Measurements from ENCODE around the gene FAM90A26.
"Not testable (repeated sequence)": the region's sequence is repeated elsewhere in the genome, so short reads cannot be mapped to it uniquely, and the experiment has no call there.

FAM90A26 gene, protein sequence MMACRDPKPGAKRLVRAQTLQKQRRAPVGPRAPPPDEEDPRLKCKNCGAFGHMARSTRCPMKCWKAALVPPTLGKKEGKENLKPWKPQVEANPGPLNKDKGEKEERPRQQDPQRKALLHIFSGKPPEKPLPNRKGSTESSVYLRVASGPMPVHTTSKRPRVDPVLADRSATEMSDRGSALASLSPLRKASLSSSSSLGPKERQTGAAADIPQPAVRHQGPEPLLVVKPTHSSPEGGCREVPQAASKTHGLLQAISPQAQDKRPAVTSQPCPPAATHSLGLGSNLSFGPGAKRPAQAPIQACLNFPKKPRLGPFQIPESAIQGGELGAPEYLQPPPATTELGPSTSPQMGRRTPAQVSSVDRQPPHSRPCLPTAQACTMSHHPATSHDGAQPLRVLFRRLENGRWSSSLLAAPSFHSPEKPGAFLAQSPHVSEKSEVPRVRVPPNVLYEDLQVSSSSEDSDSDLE

DNA sequence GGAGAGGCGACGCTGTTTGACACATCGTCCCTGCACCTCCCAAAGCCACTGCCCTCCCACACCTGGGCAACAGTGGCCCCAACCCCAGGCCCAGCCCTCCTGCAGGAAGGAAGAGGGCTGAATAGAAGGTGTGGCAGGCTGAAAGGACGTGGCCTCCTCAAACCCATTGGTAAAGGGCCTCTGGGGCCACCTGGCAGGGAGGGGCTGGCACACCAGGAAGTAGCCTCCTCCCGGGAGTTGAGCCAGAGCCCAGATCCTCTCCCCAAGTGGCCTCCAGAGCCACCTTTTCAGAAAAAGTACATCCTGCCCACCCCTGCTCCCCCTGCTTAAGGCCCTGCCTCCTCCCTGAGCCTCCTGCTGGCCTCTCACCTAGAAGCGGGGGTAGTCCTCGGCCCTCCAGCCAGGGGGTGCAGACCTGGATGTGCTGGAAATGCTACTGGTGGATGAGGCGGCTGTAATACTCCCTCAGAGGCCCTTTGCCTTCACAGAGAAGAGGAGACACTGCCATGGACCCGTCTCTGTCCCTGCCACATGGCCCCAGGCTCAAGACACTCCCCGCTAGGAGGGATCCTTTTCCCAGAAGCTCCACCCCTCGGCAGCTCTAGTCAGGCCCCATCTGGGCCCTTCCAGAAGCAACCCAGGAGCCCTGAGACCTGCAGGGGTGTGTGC, at the start of gene FAM90A26:
Gene FAM90A26 (plus strand): TSS at position 619 of the 669 bp plus-strand sequence. CDS start 2,764 bp downstream, outside the sequence.
- not testable (repeated sequence) for H3K4me3 ChIP-seq; H3K27ac ChIP-seq; DNase-seq (ENCODE audit: low spot score)

DNA sequence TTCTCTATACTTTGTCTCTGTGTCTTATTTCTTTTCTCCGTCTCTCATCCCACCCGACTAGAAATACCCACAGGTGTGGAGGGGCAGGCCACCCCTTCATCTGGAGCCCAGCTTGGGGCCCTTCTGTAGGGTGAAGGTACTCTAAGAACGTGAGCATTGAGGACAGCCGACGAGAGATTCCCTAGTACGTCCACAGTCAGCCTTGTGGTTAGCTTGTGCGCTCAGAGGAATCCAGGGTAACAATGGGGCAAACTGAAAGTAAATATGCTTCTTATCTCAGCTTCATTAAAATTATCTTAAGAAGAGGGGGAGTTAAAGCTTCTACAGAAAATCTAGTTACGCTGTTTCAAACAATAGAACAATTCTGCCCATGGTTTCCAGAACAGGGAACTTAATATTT, 47.5 kb upstream of the FAM90A26 start:
- H3K27ac ChIP-seq; DNase-seq (ENCODE audit: low spot score); H3K4me3 ChIP-seq: not testable (repeated sequence)

DNA sequence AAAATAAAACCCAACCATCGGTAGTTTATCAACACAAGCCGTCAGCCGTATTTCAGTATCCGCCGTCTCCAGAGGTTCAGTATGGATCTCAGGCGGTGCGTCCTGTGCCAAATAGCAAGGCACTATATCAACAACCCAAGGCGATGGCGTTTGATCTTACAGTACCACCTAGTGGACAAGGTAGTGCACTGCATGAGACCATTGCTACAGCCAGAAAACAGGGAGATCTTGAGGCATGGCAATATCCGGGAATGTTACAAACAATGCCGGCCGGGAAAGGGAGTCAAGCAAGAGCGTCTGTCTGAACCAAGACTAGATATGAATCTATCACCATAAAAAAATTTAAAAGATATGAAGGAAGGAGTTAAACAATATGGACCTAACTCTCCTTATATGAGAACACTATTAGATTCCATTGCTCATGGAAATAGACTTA, 46.6 kb upstream of the FAM90A26 start:
- TF ChIP-seq, protein P1, sequence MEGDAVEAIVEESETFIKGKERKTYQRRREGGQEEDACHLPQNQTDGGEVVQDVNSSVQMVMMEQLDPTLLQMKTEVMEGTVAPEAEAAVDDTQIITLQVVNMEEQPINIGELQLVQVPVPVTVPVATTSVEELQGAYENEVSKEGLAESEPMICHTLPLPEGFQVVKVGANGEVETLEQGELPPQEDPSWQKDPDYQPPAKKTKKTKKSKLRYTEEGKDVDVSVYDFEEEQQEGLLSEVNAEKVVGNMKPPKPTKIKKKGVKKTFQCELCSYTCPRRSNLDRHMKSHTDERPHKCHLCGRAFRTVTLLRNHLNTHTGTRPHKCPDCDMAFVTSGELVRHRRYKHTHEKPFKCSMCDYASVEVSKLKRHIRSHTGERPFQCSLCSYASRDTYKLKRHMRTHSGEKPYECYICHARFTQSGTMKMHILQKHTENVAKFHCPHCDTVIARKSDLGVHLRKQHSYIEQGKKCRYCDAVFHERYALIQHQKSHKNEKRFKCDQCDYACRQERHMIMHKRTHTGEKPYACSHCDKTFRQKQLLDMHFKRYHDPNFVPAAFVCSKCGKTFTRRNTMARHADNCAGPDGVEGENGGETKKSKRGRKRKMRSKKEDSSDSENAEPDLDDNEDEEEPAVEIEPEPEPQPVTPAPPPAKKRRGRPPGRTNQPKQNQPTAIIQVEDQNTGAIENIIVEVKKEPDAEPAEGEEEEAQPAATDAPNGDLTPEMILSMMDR (IDR thresholded peaks at IDR 0.05), result peak; percentile 56
- not testable (repeated sequence) for H3K27ac ChIP-seq

DNA sequence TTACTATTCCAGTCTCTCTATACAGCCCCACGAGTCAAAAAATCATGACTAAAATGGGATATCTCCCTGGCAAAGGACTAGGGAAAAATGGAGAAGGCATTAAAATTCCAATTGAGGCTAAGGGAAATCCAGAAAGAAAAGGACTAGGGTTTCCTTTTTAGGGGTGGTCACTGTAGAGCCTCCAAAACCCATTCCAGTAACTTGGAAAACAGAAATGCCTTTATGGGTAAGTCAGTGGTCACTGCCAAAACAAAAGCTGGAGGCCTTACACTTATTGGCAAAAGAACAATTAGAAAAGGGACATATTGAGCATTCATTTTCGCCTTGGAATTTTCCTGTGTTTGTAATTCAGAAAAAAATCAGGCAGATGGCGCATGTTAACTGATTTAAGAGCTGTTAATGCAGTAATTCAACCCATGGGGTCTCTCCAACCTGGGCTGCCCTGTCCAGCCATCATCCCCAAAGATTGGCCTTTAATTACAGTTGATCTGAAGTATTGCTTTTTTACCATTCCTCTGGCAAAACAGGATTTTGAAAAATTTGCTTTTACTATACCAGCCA, 44.5 kb upstream of the FAM90A26 start:
- DNase-seq (ENCODE audit: low spot score); H3K27ac ChIP-seq; H3K4me3 ChIP-seq: not testable (repeated sequence)

More for the DNA sequence above, 46.6 kb upstream of the FAM90A26 start:
- not testable (repeated sequence) for DNase-seq (ENCODE audit: low spot score)
- H3K4me3 ChIP-seq, result peak overlapping the region; percentile 53

DNA sequence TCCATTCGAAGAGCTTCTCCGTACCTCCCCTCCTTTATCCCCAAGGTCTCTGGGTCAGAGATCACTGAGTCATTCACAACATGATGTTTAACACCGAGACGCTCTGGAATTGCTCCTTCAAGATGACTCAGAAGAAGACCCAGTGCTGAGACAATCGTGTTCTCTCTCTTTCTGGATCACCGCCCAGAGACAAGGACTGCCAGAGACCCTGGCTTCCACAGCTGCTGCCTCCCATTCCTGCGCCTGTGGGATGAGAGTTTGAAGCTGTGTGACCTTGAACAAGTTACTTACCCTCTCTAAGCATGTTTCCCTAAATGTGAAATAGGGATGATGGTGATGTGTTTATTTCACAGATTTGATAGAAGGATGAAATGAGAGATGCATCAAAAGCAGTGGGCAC, 38.8 kb upstream of the FAM90A26 start:
- not testable (repeated sequence) for DNase-seq (ENCODE audit: low spot score); H3K4me3 ChIP-seq; H3K27ac ChIP-seq

DNA sequence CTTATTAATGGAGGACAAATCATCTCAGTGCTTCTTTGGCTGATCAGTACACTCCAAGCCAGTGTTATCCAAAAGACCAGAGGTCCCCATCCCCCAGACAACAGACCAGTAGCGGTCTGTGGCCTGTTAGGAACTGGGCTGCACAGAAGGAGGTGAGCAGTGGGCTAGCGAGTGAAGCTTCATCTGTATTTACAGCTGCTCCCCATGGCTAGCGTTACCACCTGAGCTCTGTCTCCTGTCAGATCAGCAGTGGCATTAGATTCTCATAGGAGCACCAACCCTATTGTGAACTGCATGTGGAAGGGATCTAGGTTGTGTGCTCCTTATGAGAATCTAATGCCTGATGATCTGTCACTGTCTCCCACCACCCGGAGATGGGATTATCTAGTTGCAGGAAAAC, 37.4 kb upstream of the FAM90A26 start:
- not testable (repeated sequence) for H3K4me3 ChIP-seq; DNase-seq (ENCODE audit: low spot score); H3K27ac ChIP-seq

DNA sequence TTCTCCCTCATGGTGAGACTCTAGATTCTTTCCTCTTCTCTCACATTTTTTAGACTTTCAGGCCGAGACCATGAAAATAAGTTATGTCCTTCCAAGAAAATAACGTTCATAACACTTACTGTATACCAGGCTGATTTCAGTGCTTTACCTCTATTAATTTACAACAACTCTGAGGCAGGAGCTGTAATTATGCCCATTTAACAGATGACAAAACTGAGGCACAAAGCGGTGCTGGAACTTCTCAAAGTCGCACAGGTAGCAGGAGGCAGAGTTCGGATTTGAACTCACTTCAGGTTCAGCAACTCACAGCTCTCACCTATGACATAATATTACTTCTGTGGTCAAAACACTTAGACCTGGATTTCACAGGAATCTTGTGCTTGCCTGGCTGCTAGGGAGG, 36.2 kb upstream of the FAM90A26 start:
- H3K4me3 ChIP-seq; H3K27ac ChIP-seq; DNase-seq (ENCODE audit: low spot score): not testable (repeated sequence)

DNA sequence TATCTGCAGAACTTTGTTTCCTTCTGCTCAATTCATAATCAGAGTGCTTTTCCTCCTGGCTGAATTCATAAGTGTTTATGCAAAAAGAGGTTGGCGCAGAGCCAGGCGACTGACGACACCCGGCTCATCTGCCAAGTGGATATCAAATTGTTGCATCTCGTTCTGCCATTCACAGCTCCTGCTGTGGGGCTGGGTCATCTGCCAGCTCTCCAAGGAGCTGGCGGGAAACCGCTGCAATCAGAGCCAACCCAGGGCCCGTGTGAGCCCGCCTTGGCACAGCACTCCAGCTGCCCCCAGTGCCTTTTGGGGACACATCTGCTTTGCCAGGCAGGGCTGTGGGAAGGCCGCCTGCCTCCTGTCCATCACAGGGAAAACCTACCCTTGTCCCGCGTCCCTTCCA, 35.7 kb upstream of the FAM90A26 start:
- H3K27ac ChIP-seq; DNase-seq (ENCODE audit: low spot score); H3K4me3 ChIP-seq: not testable (repeated sequence)

DNA sequence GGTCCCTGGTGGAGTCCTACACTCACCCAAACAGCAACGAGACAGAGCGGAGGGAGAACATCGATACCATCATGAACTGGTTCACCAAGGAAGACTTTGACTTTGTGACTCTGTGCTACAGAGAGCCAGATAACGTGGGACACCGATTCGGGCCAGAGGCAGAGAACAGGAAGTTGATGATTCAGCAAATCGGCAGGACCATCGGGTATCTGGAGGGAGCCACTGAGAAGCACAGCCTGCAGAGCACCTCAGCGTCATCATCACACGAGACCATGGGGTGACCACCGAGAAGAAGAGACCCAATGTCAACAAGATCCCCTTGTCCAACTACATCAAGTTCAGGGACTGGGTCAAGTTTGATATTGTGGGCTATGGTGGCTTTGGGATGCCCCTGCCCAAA, 29.2 kb upstream of the FAM90A26 start:
- not testable (repeated sequence) for DNase-seq (ENCODE audit: low spot score); H3K27ac ChIP-seq; H3K4me3 ChIP-seq

DNA sequence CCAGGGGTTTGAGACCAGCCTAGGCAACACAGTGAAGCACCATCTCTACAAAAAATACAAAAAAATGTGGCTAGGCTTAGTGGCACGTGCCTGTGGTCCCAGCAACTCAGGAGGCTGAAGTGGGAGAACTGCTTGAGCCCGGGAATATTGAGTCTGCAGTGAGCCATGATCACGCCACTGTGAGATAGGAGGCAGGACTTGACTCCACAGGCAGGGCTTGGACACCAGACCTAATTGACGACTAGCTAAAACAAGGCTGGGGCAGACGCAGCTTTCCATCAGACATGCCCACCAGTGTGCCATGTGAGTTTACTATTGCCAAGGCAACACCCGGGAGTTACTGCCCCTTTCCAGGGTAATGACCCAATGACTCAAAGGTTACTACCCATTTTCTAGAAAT, 27.4 kb upstream of the FAM90A26 start:
- H3K27ac ChIP-seq; H3K4me3 ChIP-seq; DNase-seq (ENCODE audit: low spot score): not testable (repeated sequence)

DNA sequence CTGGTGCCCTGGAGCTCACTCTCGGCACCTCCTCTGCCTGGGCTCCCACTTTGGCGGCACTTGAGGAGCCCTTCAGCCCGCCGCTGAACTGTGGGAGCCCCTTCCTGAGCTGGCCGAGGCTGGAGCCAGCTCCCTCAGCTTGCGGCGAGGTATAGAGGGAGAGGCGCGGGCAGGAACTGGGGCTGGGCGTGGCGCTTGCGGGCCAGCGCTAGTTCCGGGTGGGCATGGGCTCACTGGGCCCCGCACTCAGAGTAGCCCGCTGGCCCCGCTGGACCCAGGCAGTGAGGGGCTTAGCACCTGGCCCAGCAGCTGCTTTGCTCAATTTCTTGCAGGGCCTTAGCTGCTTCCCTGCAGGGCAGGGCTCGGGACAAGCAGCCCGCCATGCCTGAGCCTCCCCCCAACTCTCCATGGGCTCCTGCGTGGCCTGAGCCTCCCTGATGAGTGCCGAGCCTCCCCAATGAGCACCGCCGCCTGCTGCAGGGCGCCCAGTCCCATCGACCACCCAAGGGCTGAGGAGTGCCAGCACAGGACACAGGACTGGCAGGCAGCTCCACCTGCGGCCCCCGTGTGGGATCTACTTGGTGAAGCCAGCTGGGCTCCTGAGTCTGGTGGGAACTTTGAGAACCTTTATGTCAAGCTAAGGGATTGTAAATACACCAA, 26.7 kb upstream of the FAM90A26 start:
- TF ChIP-seq, protein P1 (IDR thresholded peaks at IDR 0.05), result no peak
- Histone ChIP-seq H3K4me3 (no peak overlapping the region), H3K27ac (no peak overlapping the region)
- DNase-seq (ENCODE audit: low spot score), result no peak

Data from coronary artery (tissue), 2 donors.